Astrocyte of the cerebellum (primary cell): ENCODE data around the gene LEF1.
"Not testable (repeated sequence)": the region's sequence is repeated elsewhere in the genome, so short reads cannot be mapped to it uniquely, and the experiment has no call there.

Experiments used
- DNase-seq: peaks from one replicate; pipeline ENCODE4 v3.0.0-alpha.2; 2011; ENCODE audit warnings: low read depth
- H3K4me3 ChIP-seq: 2 replicates; pipeline ENCODE4 v1.5.1; 2011; ENCODE audit warnings: mild to moderate bottlenecking, low read depth, low read length, moderate library complexity
- in situ Hi-C: cut with HindIII; loops from 2 replicates; pipeline ENCODE4 v1.10.0; 2017; ENCODE audit warnings: low sequenced_read_pairs
- TF ChIP-seq, protein P1 (sequence below): IDR thresholded peaks from 2 replicates; pipeline ENCODE4 v1.5.1; 2012; ENCODE audit warnings: low read length, low read depth, moderate library complexity, mild to moderate bottlenecking; ENCODE audit errors: missing control alignments

The LEF1 gene

DNA sequence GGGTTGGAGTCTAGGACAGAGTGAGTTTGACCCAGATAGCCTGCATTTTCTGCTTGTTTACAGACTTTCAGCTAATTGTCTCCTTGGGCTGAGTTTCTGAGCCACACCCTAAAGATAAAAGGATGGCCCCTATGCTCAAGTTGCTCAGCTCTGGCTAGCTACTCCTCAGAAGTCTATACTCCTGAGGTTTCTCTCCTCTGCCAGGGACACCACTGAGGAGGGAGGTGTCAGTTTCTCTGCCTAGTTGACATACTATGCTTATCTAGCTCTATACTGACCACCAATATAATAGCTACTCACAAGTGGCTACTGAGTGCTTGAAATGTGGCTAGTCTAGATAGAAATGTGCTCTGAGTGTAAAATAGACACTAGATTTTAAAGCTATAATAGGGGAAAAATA is 155.4 kb downstream of the LEF1 start:
- TF ChIP-seq, protein P1, sequence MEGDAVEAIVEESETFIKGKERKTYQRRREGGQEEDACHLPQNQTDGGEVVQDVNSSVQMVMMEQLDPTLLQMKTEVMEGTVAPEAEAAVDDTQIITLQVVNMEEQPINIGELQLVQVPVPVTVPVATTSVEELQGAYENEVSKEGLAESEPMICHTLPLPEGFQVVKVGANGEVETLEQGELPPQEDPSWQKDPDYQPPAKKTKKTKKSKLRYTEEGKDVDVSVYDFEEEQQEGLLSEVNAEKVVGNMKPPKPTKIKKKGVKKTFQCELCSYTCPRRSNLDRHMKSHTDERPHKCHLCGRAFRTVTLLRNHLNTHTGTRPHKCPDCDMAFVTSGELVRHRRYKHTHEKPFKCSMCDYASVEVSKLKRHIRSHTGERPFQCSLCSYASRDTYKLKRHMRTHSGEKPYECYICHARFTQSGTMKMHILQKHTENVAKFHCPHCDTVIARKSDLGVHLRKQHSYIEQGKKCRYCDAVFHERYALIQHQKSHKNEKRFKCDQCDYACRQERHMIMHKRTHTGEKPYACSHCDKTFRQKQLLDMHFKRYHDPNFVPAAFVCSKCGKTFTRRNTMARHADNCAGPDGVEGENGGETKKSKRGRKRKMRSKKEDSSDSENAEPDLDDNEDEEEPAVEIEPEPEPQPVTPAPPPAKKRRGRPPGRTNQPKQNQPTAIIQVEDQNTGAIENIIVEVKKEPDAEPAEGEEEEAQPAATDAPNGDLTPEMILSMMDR = no peak
- no peak overlapping the region for H3K4me3 ChIP-seq
- no peak for DNase-seq
- in situ Hi-C loops = no loop called here

DNA sequence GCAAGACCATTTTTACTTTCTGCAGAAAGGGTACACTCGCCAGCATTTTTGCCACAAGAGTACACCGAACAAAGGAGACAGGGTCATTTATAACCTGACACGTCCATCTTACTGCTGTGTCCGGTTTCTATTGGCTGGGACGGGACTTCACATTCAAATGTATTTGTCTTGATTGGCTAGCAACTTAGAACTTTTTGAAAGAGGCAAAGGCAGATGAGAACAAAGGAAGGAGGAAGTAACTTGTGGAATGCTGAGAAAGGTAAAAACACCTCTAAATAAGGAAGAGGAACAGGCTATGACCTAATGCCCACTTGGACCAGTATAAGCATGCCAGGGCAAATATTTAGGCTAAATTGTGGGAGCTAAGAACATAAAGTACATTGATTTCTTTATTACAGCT is 156.3 kb downstream of the LEF1 start:
- H3K4me3 ChIP-seq, DNase-seq, in situ Hi-C loops: not testable (repeated sequence)

GRCh38 chr4:108010167-108010566 is 158.6 kb downstream of the LEF1 start:
- TF ChIP-seq, protein P1 = no peak
- DNase-seq = no peak

DNA sequence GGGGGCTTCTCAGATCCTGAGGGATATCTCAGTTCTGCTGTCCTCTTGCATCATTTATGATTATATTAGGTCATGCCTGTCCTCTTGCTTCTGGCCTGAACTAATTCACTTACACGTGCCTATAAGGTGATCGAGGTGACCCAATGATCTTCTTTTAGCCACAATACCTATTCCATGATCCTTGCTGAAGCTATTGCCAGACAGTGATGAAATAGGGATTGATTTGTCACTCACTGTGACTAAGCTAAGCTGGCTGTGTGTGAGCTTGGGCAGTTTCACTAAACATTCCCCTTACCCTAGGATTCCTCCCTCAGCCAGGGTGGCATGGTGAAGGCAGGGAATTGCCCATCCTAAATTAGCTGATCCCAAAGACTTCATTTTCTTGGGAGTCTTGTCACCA is 160.0 kb downstream of the LEF1 start:
- no peak overlapping the region for H3K4me3 ChIP-seq
- no peak for DNase-seq
- in situ Hi-C loops = no loop called here
- TF ChIP-seq, protein P1 = no peak

More at GRCh38 chr4:108010167-108010566, 158.6 kb downstream of the LEF1 start:
- H3K4me3 ChIP-seq = no peak overlapping the region
- in situ Hi-C loops = no loop called here

DNA sequence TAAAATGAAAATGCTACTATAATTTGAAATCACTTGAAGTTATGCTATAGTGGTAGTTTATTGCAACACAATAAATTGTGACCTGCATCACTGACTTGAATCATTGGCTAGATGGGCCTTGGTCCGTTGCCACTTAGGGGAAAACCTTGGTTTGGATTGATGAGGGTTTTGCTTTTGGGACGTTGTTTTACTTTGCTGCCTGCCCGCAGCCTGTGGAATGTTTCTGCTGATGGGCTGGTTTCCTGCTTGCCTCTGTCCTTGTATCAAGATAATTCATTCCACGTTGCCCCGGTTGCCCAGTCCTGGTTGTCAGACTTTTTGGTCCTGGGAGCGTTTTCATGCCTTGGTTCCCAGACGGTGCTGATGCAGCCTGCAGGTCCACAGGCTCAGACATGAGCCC is 160.7 kb downstream of the LEF1 start:
- TF ChIP-seq, protein P1 = no peak
- H3K4me3 ChIP-seq = no peak overlapping the region
- in situ Hi-C loops = no loop called here
- DNase-seq = no peak

- in situ Hi-C loops = no loop called here
- DNase-seq = no peak
- TF ChIP-seq, protein P1 = no peak
- no peak overlapping the region for H3K4me3 ChIP-seq
Measured at GRCh38 chr4:108006361-108006760, 162.4 kb downstream of the LEF1 start.

- no peak for DNase-seq
- no peak overlapping the region for H3K4me3 ChIP-seq
- TF ChIP-seq, protein P1 = no peak
- in situ Hi-C loops = no loop called here
Measured at GRCh38 chr4:108005807-108006206, 162.9 kb downstream of the LEF1 start.
